BJ (cell line): ENCODE results near the gene USP43. TPM values are rescaled to one million over a fixed set of nuclear protein-coding genes. Genes with fewer than 3 reads are reported as not detected.

Source experiments
- CTCF ChIA-PET: fragments of 350-600 bp; formaldehyde crosslinking; extraction: SDS; loops from one replicate; lab custom pipeline; 2021; ENCODE audit warnings: antibody characterized with exemption, inconsistent platforms; lab: Yijun Ruan, JAX
- POLR2A ChIA-PET: fragments of 300-600 bp; sonication (Branson Sonifier 250); formaldehyde crosslinking; extraction: SDS; loops from one replicate; lab custom pipeline; 2021; ENCODE audit warnings: antibody characterized with exemption; lab: Charles Lee
- DNase-seq: peaks from one replicate; pipeline ENCODE4 v3.0.0-alpha.2; 2011; ENCODE audit warnings: low read depth
- H3K27me3 ChIP-seq: 2 replicates; pipeline ENCODE4 v1.6.0; 2011; ENCODE audit warnings: low read length; ENCODE audit not compliant: control insufficient read depth, insufficient read depth
- H3K36me3 ChIP-seq: 2 replicates; pipeline ENCODE4 v1.5.1; 2011; ENCODE audit warnings: low read length; ENCODE audit not compliant: control insufficient read depth, insufficient read depth
- H3K4me3 ChIP-seq: 2 replicates; pipeline ENCODE4 v1.5.1; 2011; ENCODE audit warnings: low read depth, mild to moderate bottlenecking, control low read depth, low read length
- polyA plus RNA-seq: library from polyadenylated mRNA; depleted of rRNA; stranded (reverse); fragments of >200 nt; gene quantifications from 2 replicates; pipeline ENCODE4 v1.2.3, GENCODE V29; 2011
- TF ChIP-seq, protein P1 (sequence below): IDR thresholded peaks from 2 replicates; pipeline ENCODE4 v1.5.1; 2011; ENCODE audit warnings: low read depth, mild to moderate bottlenecking, control low read depth, inconsistent platforms, low read length, moderate library complexity; ENCODE audit not compliant: insufficient read depth

USP43 gene
- polyA plus RNA-seq, 1 experiment = 0.23 TPM

- TF ChIP-seq, protein P1, sequence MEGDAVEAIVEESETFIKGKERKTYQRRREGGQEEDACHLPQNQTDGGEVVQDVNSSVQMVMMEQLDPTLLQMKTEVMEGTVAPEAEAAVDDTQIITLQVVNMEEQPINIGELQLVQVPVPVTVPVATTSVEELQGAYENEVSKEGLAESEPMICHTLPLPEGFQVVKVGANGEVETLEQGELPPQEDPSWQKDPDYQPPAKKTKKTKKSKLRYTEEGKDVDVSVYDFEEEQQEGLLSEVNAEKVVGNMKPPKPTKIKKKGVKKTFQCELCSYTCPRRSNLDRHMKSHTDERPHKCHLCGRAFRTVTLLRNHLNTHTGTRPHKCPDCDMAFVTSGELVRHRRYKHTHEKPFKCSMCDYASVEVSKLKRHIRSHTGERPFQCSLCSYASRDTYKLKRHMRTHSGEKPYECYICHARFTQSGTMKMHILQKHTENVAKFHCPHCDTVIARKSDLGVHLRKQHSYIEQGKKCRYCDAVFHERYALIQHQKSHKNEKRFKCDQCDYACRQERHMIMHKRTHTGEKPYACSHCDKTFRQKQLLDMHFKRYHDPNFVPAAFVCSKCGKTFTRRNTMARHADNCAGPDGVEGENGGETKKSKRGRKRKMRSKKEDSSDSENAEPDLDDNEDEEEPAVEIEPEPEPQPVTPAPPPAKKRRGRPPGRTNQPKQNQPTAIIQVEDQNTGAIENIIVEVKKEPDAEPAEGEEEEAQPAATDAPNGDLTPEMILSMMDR = no peak
- ChIA-PET CTCF (interaction anchor here (0.7 to 5.3 kb wide), 3 partner anchors 8 to 247 kb away, joined by 3 to 32 read pairs (median 3); partner anchors contain the start of genes CFAP52 and STX8), POLR2A (no interaction called here)
- H3K36me3 ChIP-seq = no peaks in the 10 kb centered on the region
- H3K27me3 ChIP-seq = no peaks in the 10 kb centered on the region
- H3K4me3 ChIP-seq = no peak overlapping the region
- no peak for DNase-seq
Observed at GRCh38 chr17:9677411-9677810, 32.1 kb downstream of the USP43 start.

- Histone ChIP-seq H3K27me3 (no peaks in the 10 kb centered on the region), H3K4me3 (no peak overlapping the region), H3K36me3 (no peaks in the 10 kb centered on the region)
- TF ChIP-seq, protein P1 = no peak
- DNase-seq = no peak
- CTCF ChIA-PET = interaction anchor here (5.3 kb wide), 1 partner anchor 101 kb away, joined by 32 read pairs; the partner anchor contains the start of genes CFAP52 and STX8
- POLR2A ChIA-PET = no interaction called here
Observed at GRCh38 chr17:9677896-9678295, 32.6 kb downstream of the USP43 start.

GRCh38 chr17:9684955-9685621 is 39.8 kb downstream of the USP43 start:
- no peak for DNase-seq
- no peak overlapping the region for H3K4me3 ChIP-seq
- ChIA-PET POLR2A (no interaction called here), CTCF (interaction anchor here (0.6 to 1.1 kb wide), 2 partner anchors 8 to 1160 kb away, joined by 3 read pairs; no protein-coding TSS in a partner anchor)
- TF ChIP-seq, protein P1 = no peak
- no peaks in the 10 kb centered on the region for H3K36me3 ChIP-seq
- no peaks in the 10 kb centered on the region for H3K27me3 ChIP-seq

GRCh38 chr17:9693755-9694154 is 48.4 kb downstream of the USP43 start:
- POLR2A ChIA-PET = no interaction called here
- Histone ChIP-seq H3K36me3 (no peaks in the 10 kb centered on the region), H3K27me3 (no peaks in the 10 kb centered on the region), H3K4me3 (no peak overlapping the region)
- TF ChIP-seq, protein P1 = no peak
- DNase-seq = no peak
- CTCF ChIA-PET = interaction anchor here (1.0 kb wide), 1 partner anchor 55 kb away, joined by 3 read pairs; no protein-coding TSS in a partner anchor

DNA sequence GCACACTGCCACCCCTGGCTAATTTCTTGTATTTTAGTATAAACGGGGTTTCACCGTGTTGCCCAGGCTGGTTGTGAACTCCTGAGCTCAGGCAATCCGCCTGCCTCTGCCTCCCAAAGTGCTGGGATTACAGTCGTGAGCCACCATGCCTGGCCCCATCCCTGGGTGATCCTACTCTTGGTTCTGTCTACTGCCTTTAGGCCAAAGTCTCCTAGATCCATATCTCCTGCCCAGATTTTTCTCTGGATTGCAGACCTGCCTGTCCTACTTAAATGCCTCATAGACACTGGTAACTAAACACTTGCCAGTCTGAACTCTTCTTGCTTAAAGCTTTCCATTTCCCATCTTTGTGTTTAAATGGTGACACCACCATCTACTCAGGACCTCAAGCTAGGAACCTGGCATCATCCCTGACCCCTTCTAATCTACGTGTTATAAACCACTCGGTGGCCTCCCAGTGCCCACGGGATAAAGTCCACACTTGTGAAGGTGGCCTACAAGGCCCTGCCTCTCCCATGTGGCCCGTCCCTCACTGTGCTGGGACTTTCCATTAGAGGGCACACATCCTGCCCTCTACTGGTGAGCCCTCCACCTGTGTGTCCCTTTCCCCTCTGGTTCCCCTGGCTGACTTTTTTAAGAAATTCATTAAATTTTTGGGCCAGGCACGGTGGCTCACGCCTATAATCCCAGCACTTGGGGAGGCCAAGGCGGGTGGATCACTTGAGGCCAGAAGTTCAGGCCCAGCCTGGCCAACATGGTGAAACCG is 51.1 kb downstream of the USP43 start:
- no peak for DNase-seq
- POLR2A ChIA-PET = no interaction called here
- CTCF ChIA-PET = no interaction called here
- Histone ChIP-seq H3K36me3 (no peaks in the 10 kb centered on the region), H3K4me3 (no peak overlapping the region), H3K27me3 (no peaks in the 10 kb centered on the region)
- TF ChIP-seq, protein P1 = no peak
